Uterus (tissue), 4 donors: Measurements from ENCODE around the gene PRUNE2. TPM values are rescaled to one million over a fixed set of nuclear protein-coding genes. Genes with fewer than 3 reads are reported as not detected.

Experiments
- DNase-seq, 2 donors: peaks; one replicate each; pipeline ENCODE4 v3.0.0-alpha.2; 2019 to 2020
- H3K27ac ChIP-seq, 2 donors: fragments of 200-600 bp; sonication (generic); 1 replicate in 1 of 2; 2 replicates in 1 of 2; pipeline ENCODE4 v1.5.1; 2016 to 2018
- H3K27me3 ChIP-seq, 2 donors: fragments of 200-600 bp; sonication (generic); one replicate each; pipeline ENCODE4 v1.5.1; 2018 to 2019; ENCODE audit warnings: control low read depth in 1 of 2
- H3K36me3 ChIP-seq, 2 donors: fragments of 200-600 bp; sonication (generic); one replicate each; pipeline ENCODE4 v1.5.1; 2019; ENCODE audit warnings: control low read depth in 1 of 2
- H3K4me1 ChIP-seq, 2 donors: fragments of 200-600 bp; sonication (generic); one replicate each; pipeline ENCODE4 v1.5.1; 2018 to 2019; ENCODE audit warnings: control low read depth in 1 of 2
- H3K4me3 ChIP-seq, 2 donors: fragments of 200-600 bp; sonication (generic); 1 replicate in 1 of 2; 2 replicates in 1 of 2; pipeline ENCODE4 v1.5.1; 2018 to 2019; ENCODE audit warnings: mild to moderate bottlenecking in 1 of 2
- H3K9me3 ChIP-seq, 2 donors: fragments of 200-600 bp; sonication (generic); one replicate each; pipeline ENCODE4 v1.5.1; 2019; ENCODE audit warnings: control low read depth in 1 of 2
- POLR2A ChIP-seq, 2 donors: fragments of 450-650 bp; IDR thresholded peaks; one replicate each; pipeline ENCODE4 v1.6.1; 2016; ENCODE audit warnings: antibody characterized with exemption in 2 of 2, mild to moderate bottlenecking in 1 of 2, moderate library complexity in 1 of 2
- intact Hi-C: fragments of 100-400 bp; cut with DNase I; formaldehyde crosslinking; loops from one replicate; pipeline ENCODE4 v1.15.1; 2023; ENCODE audit warnings: low total_unique reads
- total RNA-seq, 4 donors: library from RNA; depleted of rRNA in 3 of 4; stranded (reverse); fragments of >200 nt in 3 of 4; gene quantifications; one replicate each; pipeline versions ENCODE4 v1.1.0 to v1.2.4, GENCODE V29; 2014 to 2023
- TF ChIP-seq, protein P1 (sequence below), 4 experiments: fragments of 200-600 bp in 2 of 4; fragments of 450-650 bp in 2 of 4; sonication (generic) in 2 of 4; IDR thresholded peaks; one replicate each; pipeline ENCODE4 v1.5.1; 2016 to 2019; ENCODE audit warnings: antibody characterized with exemption in 4 of 4, mild to moderate bottlenecking in 2 of 4, moderate library complexity in 1 of 4
- donor health status: DM: yes; HTN: yes; CAD: no.

Gene PRUNE2
- total RNA-seq, 4 donors from 2014 or later: 51.4 to 187 (median 97.1) TPM

DNA sequence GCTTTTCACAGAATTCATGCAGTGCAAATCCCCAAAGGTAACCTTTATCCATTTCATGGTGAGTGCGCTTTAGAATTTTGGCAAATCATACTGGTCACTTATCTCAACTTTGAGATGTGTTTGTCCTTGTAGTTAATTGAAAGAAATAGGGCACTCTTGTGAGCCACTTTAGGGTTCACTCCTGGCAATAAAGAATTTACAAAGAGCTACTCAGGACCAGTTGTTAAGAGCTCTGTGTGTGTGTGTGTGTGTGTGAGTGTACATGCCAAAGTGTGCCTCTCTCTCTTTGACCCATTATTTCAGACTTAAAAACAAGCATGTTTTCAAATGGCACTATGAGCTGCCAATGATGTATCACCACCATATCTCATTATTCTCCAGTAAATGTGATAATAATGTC is 120.4 kb downstream of the PRUNE2 start:
- Histone ChIP-seq H3K36me3 (no peaks in the 10 kb centered on the region), H3K27ac (no peak overlapping the region), H3K27me3 (no peaks in the 10 kb centered on the region), H3K9me3 (no peaks in the 10 kb centered on the region), H3K4me1 (no peaks in the 10 kb centered on the region), H3K4me3 (no peak overlapping the region)
- DNase-seq: no peak
- intact Hi-C loops: no loop called here
- TF ChIP-seq POLR2A (IDR thresholded peaks at IDR 0.05): no peak
- TF ChIP-seq, protein P1, sequence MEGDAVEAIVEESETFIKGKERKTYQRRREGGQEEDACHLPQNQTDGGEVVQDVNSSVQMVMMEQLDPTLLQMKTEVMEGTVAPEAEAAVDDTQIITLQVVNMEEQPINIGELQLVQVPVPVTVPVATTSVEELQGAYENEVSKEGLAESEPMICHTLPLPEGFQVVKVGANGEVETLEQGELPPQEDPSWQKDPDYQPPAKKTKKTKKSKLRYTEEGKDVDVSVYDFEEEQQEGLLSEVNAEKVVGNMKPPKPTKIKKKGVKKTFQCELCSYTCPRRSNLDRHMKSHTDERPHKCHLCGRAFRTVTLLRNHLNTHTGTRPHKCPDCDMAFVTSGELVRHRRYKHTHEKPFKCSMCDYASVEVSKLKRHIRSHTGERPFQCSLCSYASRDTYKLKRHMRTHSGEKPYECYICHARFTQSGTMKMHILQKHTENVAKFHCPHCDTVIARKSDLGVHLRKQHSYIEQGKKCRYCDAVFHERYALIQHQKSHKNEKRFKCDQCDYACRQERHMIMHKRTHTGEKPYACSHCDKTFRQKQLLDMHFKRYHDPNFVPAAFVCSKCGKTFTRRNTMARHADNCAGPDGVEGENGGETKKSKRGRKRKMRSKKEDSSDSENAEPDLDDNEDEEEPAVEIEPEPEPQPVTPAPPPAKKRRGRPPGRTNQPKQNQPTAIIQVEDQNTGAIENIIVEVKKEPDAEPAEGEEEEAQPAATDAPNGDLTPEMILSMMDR (IDR thresholded peaks at IDR 0.05): no peak

DNA sequence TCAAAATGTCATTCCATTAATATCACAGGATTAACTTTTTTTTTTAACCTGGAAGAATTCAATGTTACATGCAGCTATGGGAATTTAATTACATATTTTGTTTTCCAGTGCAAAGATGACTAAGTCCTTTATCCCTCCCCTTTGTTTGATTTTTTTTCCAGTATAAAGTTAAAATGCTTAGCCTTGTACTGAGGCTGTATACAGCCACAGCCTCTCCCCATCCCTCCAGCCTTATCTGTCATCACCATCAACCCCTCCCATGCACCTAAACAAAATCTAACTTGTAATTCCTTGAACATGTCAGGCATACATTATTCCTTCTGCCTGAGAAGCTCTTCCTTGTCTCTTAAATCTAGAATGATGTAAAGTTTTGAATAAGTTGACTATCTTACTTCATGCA is 121.0 kb downstream of the PRUNE2 start:
- Histone ChIP-seq H3K4me3 (no peak overlapping the region), H3K27me3 (no peaks in the 10 kb centered on the region), H3K9me3 (no peaks in the 10 kb centered on the region), H3K36me3 (no peaks in the 10 kb centered on the region), H3K4me1 (no peaks in the 10 kb centered on the region), H3K27ac (no peak overlapping the region)
- DNase-seq: no peak
- no peak for TF ChIP-seq POLR2A (IDR thresholded peaks at IDR 0.05)
- TF ChIP-seq, protein P1 (IDR thresholded peaks at IDR 0.05): no peak
- intact Hi-C loops: no loop called here

DNA sequence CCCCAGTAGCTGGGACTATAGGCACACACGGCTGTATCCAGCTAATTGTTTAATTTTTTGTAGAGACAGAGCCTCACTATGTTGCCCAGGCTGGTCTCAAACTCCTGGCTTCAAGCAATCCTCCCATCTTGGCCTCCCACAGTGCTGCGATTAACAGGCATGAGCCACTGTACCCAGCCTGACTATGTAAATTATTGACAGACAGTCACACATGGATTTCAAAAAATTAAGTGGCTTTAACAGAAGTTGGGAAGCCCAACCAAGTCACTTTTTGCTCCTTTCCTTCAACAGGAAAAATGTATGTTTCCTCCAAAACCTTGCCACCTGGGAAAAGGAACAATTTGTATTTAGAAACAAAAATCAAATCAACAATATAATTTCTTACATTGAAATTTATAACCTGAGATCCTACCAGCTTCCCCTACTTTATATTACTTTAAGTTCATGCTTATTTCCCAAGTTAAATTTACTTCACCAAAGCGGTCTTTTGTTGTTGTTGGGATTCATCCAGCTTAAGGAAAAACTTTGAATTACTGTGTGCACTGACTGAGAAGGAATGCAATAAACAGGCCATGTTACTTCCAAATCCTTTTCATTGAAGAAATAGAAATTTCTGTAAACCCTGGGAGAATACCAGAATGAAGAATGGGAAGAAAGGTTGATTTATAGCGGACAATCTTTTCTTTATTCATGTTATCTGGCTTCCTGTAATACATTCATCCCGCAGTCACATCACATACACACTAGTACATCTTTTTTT is 133.0 kb downstream of the PRUNE2 start:
- TF ChIP-seq, protein P1 (IDR thresholded peaks at IDR 0.05): no peak
- TF ChIP-seq POLR2A (IDR thresholded peaks at IDR 0.05): no peak
- DNase-seq: no peak
- Histone ChIP-seq H3K27ac (no peak overlapping the region), H3K27me3 (no peaks in the 10 kb centered on the region), H3K4me1 (no peaks in the 10 kb centered on the region), H3K4me3 (no peak overlapping the region), H3K9me3 (no peaks in the 10 kb centered on the region), H3K36me3 (no peaks in the 10 kb centered on the region)
- intact Hi-C loops: no loop called here

DNA sequence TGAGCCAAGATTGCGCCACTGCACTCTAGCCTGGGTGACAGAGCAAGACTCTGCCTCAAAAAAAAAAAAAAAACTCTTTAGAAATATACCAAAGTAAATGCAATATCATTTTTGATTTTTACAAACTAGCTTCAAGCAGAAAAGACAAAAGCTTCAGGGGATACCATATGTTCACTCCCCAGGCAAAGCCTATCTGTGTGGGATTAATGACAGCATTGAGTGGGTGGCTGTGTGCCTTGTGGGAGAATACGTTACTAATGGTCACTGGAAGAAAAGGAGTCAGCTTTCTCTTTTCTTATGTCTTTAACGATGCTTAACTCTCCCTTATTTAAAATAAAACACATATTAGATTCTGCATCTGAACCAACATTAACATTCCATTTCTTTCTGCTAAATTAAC is 139.8 kb downstream of the PRUNE2 start:
- Histone ChIP-seq H3K27me3 (no peaks in the 10 kb centered on the region), H3K4me1 (no peaks in the 10 kb centered on the region), H3K36me3 (no peaks in the 10 kb centered on the region), H3K4me3 (no peak overlapping the region), H3K27ac (no peak overlapping the region), H3K9me3 (no peaks in the 10 kb centered on the region)
- no peak for TF ChIP-seq POLR2A (IDR thresholded peaks at IDR 0.05)
- TF ChIP-seq, protein P1 (IDR thresholded peaks at IDR 0.05): no peak
- intact Hi-C loops: no loop called here
- DNase-seq: no peak

DNA sequence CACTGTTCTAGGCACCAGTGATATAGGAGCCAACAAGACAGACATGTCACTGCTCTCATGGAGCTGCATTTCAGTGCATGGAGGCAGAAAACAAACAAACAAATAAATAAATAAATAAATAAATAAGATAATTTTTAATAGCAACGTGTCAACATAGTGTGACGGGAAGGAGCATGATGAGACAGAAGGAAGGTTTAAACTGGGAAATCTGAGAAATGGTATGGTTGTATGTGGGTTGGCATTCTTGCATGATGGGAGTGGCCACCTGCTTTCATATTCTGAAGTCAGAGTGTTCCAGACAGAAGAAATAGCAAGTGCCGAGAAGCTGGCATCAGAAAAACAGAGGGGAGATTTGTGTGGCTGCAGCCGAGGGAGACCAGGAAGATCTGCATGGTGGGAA is 141.8 kb downstream of the PRUNE2 start, which contains the start of gene PCA3:
Gene PCA3 (plus strand): TSS at position 301 of the 400 bp plus-strand sequence.
- no peak within 1 kb of the TSS for H3K4me3 ChIP-seq
- no peaks in the 10 kb centered on the region for H3K9me3 ChIP-seq
- DNase-seq: no peak
- intact Hi-C loops: no loop called here
- H3K4me1 ChIP-seq: no peaks in the 10 kb centered on the region
- no peak for TF ChIP-seq POLR2A (IDR thresholded peaks at IDR 0.05)
- TF ChIP-seq, protein P1 (IDR thresholded peaks at IDR 0.05): no peak
- no peaks in the 10 kb centered on the region for H3K27me3 ChIP-seq
- H3K36me3 ChIP-seq: no peaks in the 10 kb centered on the region
- H3K27ac ChIP-seq: no peak within 1 kb of the TSS
